Muscle layer of duodenum (tissue), 2 donors: ENCODE results near the gene ING2.
"Not testable (repeated sequence)": the region's sequence is repeated elsewhere in the genome, so short reads cannot be mapped to it uniquely, and the experiment has no call there.

Experiments
- H3K27ac ChIP-seq: one replicate; pipeline ENCODE4 v1.7.0; 2013; ENCODE audit warnings: mild to moderate bottlenecking, low read length
- H3K27me3 ChIP-seq: one replicate; pipeline ENCODE4 v1.7.0; 2013; ENCODE audit warnings: low read depth, mild to moderate bottlenecking, control low read depth, low read length
- H3K36me3 ChIP-seq, 2 donors: one replicate each; pipeline ENCODE4 v1.7.0; 2013; ENCODE audit warnings: low read length in 2 of 2, control low read depth in 1 of 2, mild to moderate bottlenecking in 1 of 2; ENCODE audit not compliant: insufficient read depth in 2 of 2, control insufficient read depth in 1 of 2
- H3K4me1 ChIP-seq, 2 donors: one replicate each; pipeline ENCODE4 v1.7.0; 2013; ENCODE audit warnings: low read length in 2 of 2, mild to moderate bottlenecking in 2 of 2, control low read depth in 1 of 2, moderate library complexity in 1 of 2; ENCODE audit not compliant: insufficient read depth in 2 of 2, control insufficient read depth in 1 of 2
- H3K4me3 ChIP-seq, 2 donors: one replicate each; pipeline ENCODE4 v1.7.0; 2013; ENCODE audit warnings: low read length in 2 of 2, low read depth in 1 of 2, mild to moderate bottlenecking in 1 of 2
- H3K9me3 ChIP-seq, 2 donors: one replicate each; pipeline ENCODE4 v1.7.0; 2013; ENCODE audit warnings: low read length in 2 of 2, control low read depth in 1 of 2, mild to moderate bottlenecking in 1 of 2; ENCODE audit not compliant: control insufficient read depth in 1 of 2
- donor health status: healthy.

The ING2 gene

GRCh38 chr4:183552274-183553146, 47.7 kb downstream of the ING2 start:
- Histone ChIP-seq H3K36me3 (no peaks in the 10 kb centered on the region), H3K4me3 (no peak overlapping the region), H3K9me3 (no peaks in the 10 kb centered on the region), H3K4me1 (no peaks in the 10 kb centered on the region), H3K27me3 (no peaks in the 10 kb centered on the region), H3K27ac (no peak overlapping the region)

GRCh38 chr4:183553147-183553478, 48.3 kb downstream of the ING2 start:
- H3K4me1 ChIP-seq, H3K4me3 ChIP-seq, H3K27ac ChIP-seq: not testable (repeated sequence)

GRCh38 chr4:183553601-183554345, 48.9 kb downstream of the ING2 start:
- H3K4me3 ChIP-seq: no peak overlapping the region
- H3K27ac ChIP-seq: no peak overlapping the region
- H3K9me3 ChIP-seq: no peaks in the 10 kb centered on the region
- no peaks in the 10 kb centered on the region for H3K4me1 ChIP-seq
- no peaks in the 10 kb centered on the region for H3K36me3 ChIP-seq
- H3K27me3 ChIP-seq: no peaks in the 10 kb centered on the region

More at GRCh38 chr4:183553147-183553478, 48.3 kb downstream of the ING2 start:
- not testable (repeated sequence) for H3K36me3 ChIP-seq, H3K27me3 ChIP-seq, H3K9me3 ChIP-seq

GRCh38 chr4:183554346-183554686, 49.5 kb downstream of the ING2 start:
- Histone ChIP-seq H3K4me1 (no peaks in the 10 kb centered on the region), H3K4me3 (no peak overlapping the region)

GRCh38 chr4:183554878-183555585, 50.2 kb downstream of the ING2 start:
- Histone ChIP-seq H3K27ac (no peak overlapping the region), H3K27me3 (no peaks in the 10 kb centered on the region), H3K4me1 (no peaks in the 10 kb centered on the region), H3K9me3 (no peaks in the 10 kb centered on the region), H3K36me3 (no peaks in the 10 kb centered on the region), H3K4me3 (no peak overlapping the region)

More at GRCh38 chr4:183554346-183554686, 49.5 kb downstream of the ING2 start:
- Histone ChIP-seq H3K9me3 (no peaks in the 10 kb centered on the region), H3K36me3 (no peaks in the 10 kb centered on the region), H3K27me3 (no peaks in the 10 kb centered on the region), H3K27ac (no peak overlapping the region)

- no peak overlapping the region for H3K4me3 ChIP-seq
- H3K27ac ChIP-seq: no peak overlapping the region
- no peaks in the 10 kb centered on the region for H3K4me1 ChIP-seq
- H3K36me3 ChIP-seq: no peaks in the 10 kb centered on the region
- no peaks in the 10 kb centered on the region for H3K27me3 ChIP-seq
- H3K9me3 ChIP-seq: no peaks in the 10 kb centered on the region
Observed at GRCh38 chr4:183556947-183557346, 52.1 kb downstream of the ING2 start.

- no peaks in the 10 kb centered on the region for H3K36me3 ChIP-seq
- H3K9me3 ChIP-seq: no peaks in the 10 kb centered on the region
- no peak overlapping the region for H3K4me3 ChIP-seq
- H3K27me3 ChIP-seq: no peaks in the 10 kb centered on the region
- no peak overlapping the region for H3K27ac ChIP-seq
- no peaks in the 10 kb centered on the region for H3K4me1 ChIP-seq
Observed at GRCh38 chr4:183557611-183558010, 52.8 kb downstream of the ING2 start.

- no peaks in the 10 kb centered on the region for H3K9me3 ChIP-seq
- H3K36me3 ChIP-seq: no peaks in the 10 kb centered on the region
- no peak overlapping the region for H3K4me3 ChIP-seq
- H3K27ac ChIP-seq: no peak overlapping the region
- H3K27me3 ChIP-seq: no peaks in the 10 kb centered on the region
- H3K4me1 ChIP-seq: no peaks in the 10 kb centered on the region
Observed at GRCh38 chr4:183558873-183559272, 54.0 kb downstream of the ING2 start.

- H3K36me3 ChIP-seq: no peaks in the 10 kb centered on the region
- H3K4me3 ChIP-seq: no peak overlapping the region
- no peaks in the 10 kb centered on the region for H3K4me1 ChIP-seq
- H3K27me3 ChIP-seq: no peaks in the 10 kb centered on the region
- no peak overlapping the region for H3K27ac ChIP-seq
- H3K9me3 ChIP-seq: no peaks in the 10 kb centered on the region
Observed at GRCh38 chr4:183561905-183562304, 57.0 kb downstream of the ING2 start.
